Astrocyte (in vitro differentiated cells and primary cell): Measurements from ENCODE around the gene SCAMP5.

Experiments
- EZH2 ChIP-seq: IDR thresholded peaks from 2 replicates; pipeline ENCODE4 v1.6.1; 2012; ENCODE audit warnings: mild to moderate bottlenecking, low read length, inconsistent platforms; ENCODE audit not compliant: insufficient read depth
- TF ChIP-seq, protein P1 (sequence below): IDR thresholded peaks from 2 replicates; pipeline ENCODE4 v1.5.1; 2011; ENCODE audit warnings: low read depth, mild to moderate bottlenecking, inconsistent platforms, low read length, moderate library complexity; ENCODE audit not compliant: insufficient read depth

DNA sequence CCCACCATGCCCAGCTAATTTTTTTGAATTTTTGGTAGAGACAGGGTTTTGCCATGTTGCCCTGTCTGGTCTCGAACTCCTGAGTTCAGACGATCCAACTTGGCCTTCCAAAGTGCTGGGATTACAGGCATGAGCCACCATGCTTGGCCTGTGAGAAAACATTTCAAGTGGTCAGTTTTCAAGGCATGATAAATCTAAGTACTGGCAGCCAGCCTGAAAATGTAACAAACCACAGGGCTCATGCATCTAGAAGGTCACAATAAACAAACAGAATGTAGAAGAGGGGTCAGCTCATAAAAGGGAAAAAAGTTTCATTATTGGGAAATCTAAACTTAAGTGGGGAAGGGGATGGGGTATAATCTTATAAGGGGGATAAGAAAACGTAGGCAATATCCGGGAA is 68.0 kb downstream of the SCAMP5 start:
- TF ChIP-seq, protein P1, sequence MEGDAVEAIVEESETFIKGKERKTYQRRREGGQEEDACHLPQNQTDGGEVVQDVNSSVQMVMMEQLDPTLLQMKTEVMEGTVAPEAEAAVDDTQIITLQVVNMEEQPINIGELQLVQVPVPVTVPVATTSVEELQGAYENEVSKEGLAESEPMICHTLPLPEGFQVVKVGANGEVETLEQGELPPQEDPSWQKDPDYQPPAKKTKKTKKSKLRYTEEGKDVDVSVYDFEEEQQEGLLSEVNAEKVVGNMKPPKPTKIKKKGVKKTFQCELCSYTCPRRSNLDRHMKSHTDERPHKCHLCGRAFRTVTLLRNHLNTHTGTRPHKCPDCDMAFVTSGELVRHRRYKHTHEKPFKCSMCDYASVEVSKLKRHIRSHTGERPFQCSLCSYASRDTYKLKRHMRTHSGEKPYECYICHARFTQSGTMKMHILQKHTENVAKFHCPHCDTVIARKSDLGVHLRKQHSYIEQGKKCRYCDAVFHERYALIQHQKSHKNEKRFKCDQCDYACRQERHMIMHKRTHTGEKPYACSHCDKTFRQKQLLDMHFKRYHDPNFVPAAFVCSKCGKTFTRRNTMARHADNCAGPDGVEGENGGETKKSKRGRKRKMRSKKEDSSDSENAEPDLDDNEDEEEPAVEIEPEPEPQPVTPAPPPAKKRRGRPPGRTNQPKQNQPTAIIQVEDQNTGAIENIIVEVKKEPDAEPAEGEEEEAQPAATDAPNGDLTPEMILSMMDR = no peak
- no peak for TF ChIP-seq EZH2
